Measurements from ENCODE around the gene BORCS5. TPM values are rescaled to one million over a fixed set of nuclear protein-coding genes. Genes with fewer than 3 reads are reported as not detected.
"Not testable (repeated sequence)": the region's sequence is repeated elsewhere in the genome, so short reads cannot be mapped to it uniquely, and the experiment has no call there.

The BORCS5 gene
- total RNA-seq, 1 donor from 2014 or later: 7.4 TPM

DNA sequence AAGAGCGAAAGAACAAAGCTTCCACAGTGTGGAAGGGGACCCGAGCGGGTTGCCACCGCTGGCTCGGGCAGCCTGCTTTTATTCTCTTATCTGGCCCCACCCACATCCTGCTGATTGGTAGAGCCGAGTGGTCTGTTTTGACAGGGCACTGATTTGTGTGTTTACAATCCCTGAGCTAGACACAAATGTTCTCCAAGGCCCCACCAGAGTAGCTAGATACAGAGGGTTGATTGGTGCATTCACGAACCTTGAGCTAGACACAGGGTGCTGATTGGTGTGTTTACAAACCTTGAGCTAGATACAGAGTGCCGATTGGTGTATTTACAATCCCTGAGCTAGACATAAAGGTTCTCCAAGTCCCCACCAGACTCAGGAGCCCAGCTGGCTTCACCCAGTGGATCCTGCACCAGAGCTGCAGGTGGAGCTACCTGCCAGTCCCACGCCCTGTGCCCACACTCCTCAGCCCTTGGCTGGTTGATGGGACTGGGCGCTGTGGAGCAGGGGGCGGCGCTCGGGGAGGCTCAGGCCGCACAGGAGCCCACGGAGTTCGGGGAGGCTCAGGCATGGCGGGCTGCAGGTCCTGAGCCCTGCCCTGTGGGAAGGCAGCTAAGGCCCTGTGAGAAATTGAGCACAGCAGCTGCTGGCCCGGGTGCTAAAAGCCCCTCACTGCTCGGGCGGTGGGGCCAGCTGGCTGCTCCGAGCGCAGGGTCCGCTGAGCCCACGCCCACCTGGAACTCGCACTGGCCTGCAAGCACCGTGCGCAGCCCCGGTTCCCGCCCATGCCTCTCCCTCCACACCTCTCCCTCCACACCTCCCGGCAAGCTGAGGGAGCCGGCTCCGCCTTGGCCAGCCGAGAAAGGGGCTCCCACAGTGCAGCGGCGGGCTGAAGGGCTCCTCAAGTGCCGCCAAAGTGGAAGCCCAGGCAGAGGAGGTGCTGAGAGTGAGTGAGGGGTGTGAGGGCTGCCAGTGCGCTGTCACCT lies 115.4 kb downstream of the BORCS5 start:
- ATAC-seq; DNase-seq (ENCODE audit: missing footprints); intact Hi-C loops (cut with DNase I): not testable (repeated sequence)

GRCh38 chr12:12473223-12473622 lies 116.3 kb downstream of the BORCS5 start:
- intact Hi-C loops (cut with DNase I): no loop called here
- ATAC-seq (no peak), DNase-seq (ENCODE audit: missing footprints) (no peak)

DNA sequence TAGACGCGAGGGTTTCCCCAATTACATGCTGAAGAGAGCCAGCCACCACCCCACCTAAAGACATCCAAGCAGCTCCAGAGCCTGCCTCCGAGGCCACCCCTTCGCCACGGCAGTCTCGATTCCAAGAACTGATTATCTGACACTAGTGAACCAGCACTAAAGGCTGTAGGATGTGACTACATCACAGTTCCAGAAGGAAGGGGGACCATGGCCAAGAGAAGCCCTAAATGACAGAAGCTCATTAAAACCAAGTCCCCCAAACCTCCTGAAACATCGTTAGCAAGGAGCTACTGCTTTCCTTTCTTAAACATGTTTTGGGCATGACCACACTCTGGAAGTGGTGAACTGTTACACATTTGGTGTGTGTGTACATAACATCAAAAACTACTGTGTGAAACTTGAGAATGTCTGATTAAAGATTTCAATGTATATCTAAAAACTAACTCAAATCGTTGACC lies 117.6 kb downstream of the BORCS5 start:
- no peak for DNase-seq (ENCODE audit: missing footprints)
- intact Hi-C loops (cut with DNase I): no loop called here
- ATAC-seq: no peak

DNA sequence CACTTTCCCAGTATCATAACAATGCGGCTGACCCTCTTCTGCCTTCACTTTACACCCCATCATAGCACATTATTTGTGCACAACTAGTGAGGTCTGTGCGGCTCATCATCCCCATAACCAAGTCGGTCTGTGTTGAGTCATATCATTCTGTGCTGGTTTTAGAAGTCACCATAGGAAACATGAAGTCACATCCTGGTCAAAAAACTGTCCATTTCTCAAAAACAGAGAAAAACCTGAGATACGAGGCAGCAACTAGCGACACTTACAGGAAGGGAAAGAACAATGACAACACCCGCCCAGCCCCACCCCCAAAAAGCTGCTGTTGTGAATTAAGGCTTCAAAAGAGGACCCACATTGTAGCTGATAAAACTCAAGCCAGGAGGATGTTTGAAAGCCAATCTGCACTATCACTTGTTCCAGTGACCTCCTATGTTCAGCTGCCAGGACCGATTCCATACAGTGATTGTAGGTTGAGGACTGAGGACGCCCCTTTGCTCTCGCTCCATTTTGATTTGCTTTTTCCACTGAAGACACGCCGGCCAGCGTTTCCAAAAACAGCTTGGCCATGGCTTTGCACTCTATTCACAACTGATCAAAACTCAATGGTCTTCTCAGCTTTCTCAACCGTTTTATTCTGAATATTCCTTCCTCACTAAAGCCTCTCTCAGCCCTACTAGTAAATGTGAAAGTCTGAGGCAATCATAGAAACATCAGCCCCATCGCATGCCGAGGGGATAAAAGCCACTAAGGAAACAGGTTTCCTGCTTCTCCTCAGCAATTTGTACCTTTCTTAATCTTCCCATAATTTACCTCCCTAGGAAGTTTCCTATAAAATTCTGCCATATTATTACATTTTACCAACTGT lies 118.3 kb downstream of the BORCS5 start:
- ATAC-seq: no peak
- intact Hi-C loops (cut with DNase I): no loop called here
- no peak for DNase-seq (ENCODE audit: missing footprints)

DNA sequence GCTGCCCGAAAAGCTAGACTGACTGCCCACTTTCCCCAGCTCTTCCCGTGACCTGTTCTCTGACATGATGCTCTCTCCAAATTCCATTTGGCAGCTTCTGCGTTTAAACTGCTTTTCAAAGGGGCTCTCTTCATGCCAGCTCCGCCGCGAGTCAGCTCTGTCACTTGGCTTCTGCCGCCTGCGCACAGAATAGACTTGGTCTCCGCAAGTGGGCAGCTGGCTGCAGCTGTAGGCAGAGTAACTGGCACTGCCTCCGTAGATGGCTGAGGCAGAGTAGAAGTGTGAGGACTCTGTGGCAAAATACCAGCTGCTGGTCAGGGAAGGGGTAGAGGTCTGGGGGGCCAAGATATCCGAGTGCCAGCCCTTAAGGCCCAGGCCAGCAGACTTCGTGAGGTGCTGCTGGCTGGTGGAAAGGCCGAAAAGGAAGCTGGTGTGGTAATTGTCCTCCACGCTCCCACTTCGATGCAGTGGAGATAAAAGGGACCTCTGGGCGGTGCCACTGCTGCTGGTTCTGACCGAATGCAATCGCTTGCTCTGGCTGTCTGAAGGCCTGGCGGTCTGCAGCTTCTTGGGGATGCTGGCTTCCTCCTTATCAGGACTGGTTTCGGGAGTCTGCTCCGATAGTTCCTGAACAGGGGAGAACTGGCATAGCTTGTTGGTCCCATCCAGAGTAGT lies 120.1 kb downstream of the BORCS5 start:
- DNase-seq (ENCODE audit: missing footprints): no peak
- intact Hi-C loops (cut with DNase I): no loop called here
- ATAC-seq: no peak

DNA sequence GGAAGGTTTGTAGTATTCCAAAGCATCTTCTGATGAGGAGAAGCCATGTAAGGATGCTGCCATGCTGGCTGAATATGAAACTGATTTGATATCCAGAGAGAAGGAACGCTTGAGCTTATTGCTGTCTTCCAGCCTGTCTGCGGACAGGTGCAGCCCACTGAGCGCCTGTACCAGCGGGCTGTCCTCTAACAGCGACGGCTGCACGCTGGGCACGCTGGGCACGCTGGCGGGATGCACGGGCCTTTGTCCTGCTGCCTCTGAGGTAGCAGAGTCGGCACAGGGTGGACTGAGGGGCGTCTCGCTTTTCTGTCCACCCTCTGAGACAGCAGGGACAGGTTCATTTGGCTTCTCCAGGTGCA lies 120.6 kb downstream of the BORCS5 start:
- intact Hi-C loops (cut with DNase I): no loop called here
- ATAC-seq: no peak
- DNase-seq (ENCODE audit: missing footprints): no peak

DNA sequence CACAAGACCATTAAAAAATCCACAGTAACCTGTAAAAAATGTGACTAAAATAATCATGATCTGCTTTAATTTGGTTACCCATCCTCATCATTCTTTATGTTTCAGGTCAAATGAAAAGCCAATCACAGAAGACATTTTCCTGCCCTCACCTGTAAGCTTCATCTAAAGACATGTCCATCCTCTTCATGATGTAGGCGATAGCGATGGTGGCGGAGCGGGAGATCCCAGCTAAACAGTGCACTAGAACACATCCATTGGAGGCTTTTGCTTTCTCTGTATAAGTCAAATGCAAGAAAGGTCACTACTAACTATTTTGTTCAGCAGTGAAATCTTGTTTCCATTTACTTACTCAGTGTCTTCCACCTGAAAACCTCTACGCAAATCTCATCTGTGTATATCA lies 123.2 kb downstream of the BORCS5 start:
- intact Hi-C loops (cut with DNase I): no loop called here
- DNase-seq (ENCODE audit: missing footprints) (no peak), ATAC-seq (no peak)

GRCh38 chr12:12481631-12482030 lies 124.8 kb downstream of the BORCS5 start:
- ATAC-seq (no peak), DNase-seq (ENCODE audit: missing footprints) (no peak)
- intact Hi-C loops (cut with DNase I): no loop called here

GRCh38 chr12:12482150-12482761 lies 125.4 kb downstream of the BORCS5 start:
- intact Hi-C loops (cut with DNase I): no loop called here
- ATAC-seq (no peak), DNase-seq (ENCODE audit: missing footprints) (no peak)

- ATAC-seq (no peak), DNase-seq (ENCODE audit: missing footprints) (no peak)
- intact Hi-C loops (cut with DNase I): no loop called here
Measured at GRCh38 chr12:12482959-12483358, 126.1 kb downstream of the BORCS5 start.

DNA sequence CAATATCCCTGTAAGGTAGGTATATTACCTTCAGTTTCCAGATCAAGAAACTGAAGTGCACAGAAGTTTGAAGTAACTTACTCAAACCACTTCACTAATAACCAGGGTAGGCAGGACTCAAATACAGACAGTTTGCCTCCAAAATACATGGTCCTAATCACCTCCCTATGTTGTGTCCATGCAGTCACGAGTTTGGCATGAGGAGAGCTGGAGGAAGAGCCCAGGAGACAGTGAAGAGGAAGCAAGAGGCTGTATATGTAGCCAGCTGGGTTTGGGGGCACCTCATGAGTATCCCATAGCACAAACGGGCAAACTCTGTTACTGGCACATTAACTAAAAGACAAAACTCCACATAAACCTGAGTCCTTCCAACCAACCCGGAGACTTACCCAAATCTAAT lies 126.6 kb downstream of the BORCS5 start:
- intact Hi-C loops (cut with DNase I): no loop called here
- no peak for DNase-seq (ENCODE audit: missing footprints)
- no peak for ATAC-seq

- ATAC-seq (no peak), DNase-seq (ENCODE audit: missing footprints) (no peak)
- intact Hi-C loops (cut with DNase I): no loop called here
Measured at GRCh38 chr12:12486661-12487240, 129.9 kb downstream of the BORCS5 start.

- ATAC-seq: no peak
- no peak for DNase-seq (ENCODE audit: missing footprints)
- intact Hi-C loops (cut with DNase I): no loop called here
Measured at GRCh38 chr12:12487490-12487889, 130.6 kb downstream of the BORCS5 start.

DNA sequence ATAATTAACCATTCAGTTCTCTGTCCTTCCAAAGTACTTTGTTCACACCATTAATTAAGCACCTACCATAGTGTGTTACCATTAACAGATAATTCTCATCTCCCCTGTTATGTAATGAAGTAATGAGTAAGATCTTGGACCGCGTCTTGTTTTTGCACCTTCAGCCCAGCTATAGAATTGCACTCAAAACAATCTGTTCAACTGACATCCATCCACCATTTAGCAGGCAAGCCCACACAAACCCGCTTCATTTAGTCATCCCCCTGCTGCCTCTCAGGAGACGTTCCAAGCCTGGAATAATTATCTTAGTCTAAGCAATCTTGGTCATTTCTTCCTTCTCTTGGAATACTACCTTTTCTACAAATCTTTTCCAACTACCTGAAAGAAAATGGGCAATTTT lies 131.4 kb downstream of the BORCS5 start:
- ATAC-seq (no peak), DNase-seq (ENCODE audit: missing footprints) (no peak)
- intact Hi-C loops (cut with DNase I): no loop called here

- no peak for ATAC-seq
- no peak for DNase-seq (ENCODE audit: missing footprints)
- intact Hi-C loops (cut with DNase I): no loop called here
Measured at GRCh38 chr12:12488823-12489550, 132.1 kb downstream of the BORCS5 start.

DNA sequence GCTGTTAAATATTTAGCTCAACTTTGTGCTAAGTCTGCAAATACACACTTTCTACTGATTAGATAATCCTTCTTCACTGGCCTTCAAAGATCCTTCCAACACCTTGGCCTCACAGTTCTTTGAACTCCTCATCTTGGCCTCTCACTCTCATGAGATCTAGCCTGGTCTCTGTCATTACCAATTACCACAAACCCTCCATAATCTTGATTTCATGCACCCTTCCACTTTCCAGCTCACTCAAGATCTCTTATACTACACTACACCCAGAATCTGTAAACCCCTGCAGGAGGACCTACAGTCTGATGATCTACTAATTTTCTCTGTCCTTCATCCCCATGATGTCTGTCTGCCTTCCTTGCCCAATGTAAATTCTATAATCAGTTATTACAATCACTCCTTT lies 134.7 kb downstream of the BORCS5 start:
- intact Hi-C loops (cut with DNase I): no loop called here
- no peak for DNase-seq (ENCODE audit: missing footprints)
- ATAC-seq: no peak

DNA sequence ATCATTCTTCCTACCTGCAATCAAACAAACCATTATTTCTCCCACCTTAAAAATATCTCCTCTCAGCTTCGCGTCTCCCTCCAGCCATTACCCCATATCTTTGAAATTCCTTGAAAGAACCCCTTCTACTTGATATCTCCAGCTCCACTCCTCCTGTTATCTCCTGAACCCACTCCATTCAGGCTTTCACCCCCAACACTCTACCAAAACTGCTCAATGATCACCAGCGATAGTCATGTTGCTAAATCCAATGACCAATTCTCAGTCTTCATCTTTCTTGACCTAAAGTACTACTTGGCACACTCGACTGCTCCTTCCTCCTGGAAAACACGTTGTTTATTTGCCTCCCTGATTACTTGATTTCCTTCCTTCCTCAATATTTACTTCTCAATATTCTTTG lies 135.7 kb downstream of the BORCS5 start:
- ATAC-seq: no peak
- no peak for DNase-seq (ENCODE audit: missing footprints)
- intact Hi-C loops (cut with DNase I): no loop called here

DNA sequence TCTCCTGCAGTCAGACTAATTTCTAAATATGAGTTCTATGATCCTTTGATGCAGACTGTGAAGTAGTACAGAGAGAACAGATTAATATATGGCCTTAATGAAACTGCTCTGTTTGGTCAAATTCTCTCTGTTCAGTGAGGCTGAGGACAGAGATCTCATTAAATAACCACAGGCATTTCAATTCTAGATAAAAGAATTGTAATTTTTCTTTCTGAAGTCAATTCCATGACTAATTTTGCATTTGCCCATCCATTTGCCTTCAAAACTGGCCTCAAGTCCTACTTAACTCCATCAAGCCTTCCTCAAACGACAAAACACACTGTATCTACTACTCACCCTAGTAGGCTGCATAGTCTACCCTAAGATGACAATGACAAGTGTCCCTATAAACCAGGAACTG lies 138.7 kb downstream of the BORCS5 start:
- ATAC-seq (no peak), DNase-seq (ENCODE audit: missing footprints) (no peak)
- intact Hi-C loops (cut with DNase I): no loop called here
